A549 (cell line): Measurements from ENCODE around the gene PKP4. TPM values are rescaled to one million over a fixed set of nuclear protein-coding genes. Genes with fewer than 3 reads are reported as not detected.
A peak's percentile ranks its signal among the peaks of the same experiment; 100 is the strongest.
"Not testable (repeated sequence)": the region's sequence is repeated elsewhere in the genome, so short reads cannot be mapped to it uniquely, and the experiment has no call there.

Experiments used
- ATAC-seq, 2 experiments: fragments of 200-7000 bp in 1 of 2; fragments of >200 bp in 1 of 2; cut with Nextera tagmentation in 1 of 2; cut with Tn5 transposase in 1 of 2; 3 replicates each; pipeline versions ENCODE4 v1.8.0 to v1.9.1; 2018 to 2020; ENCODE audit warnings: mild to moderate bottlenecking in 1 of 2, moderate library complexity in 1 of 2
- CTCF ChIA-PET: fragments of 300-600 bp; sonication (Branson Sonifier 250); formaldehyde crosslinking; extraction: SDS; loops from one replicate; lab custom pipeline; 2021; ENCODE audit warnings: antibody characterized with exemption, inconsistent platforms; lab: Yijun Ruan, JAX
- POLR2A ChIA-PET: fragments of 350-600 bp; formaldehyde crosslinking; extraction: SDS; loops from one replicate; lab custom pipeline; 2021; ENCODE audit warnings: antibody characterized with exemption, inconsistent platforms; lab: Yijun Ruan, JAX
- DNase-seq, 2 experiments: peaks; one replicate each; pipeline versions ENCODE4 v3.0.0 to v3.0.0-alpha.2; 2011 to 2016; ENCODE audit warnings: low read depth in 1 of 2, low spot score in 1 of 2
- FAIRE-seq: peaks from 2 replicates; lab custom pipeline; 2011; peaks lifted over from hg19 to GRCh38; lab: Jason Lieb, UNC
- H3K27ac ChIP-seq, 2 experiments: fragments of >200 bp; sonication (Bioruptor Twin); formaldehyde crosslinking; 3 replicates each; pipeline ENCODE4 v1.5.1; 2016 to 2017
- H3K4me1 ChIP-seq: fragments of >200 bp; sonication (Bioruptor Twin); formaldehyde crosslinking; 3 replicates; pipeline ENCODE4 v1.6.1; 2016
- H3K4me2 ChIP-seq: fragments of >200 bp; sonication (Bioruptor Twin); formaldehyde crosslinking; 3 replicates; pipeline ENCODE4 v1.6.1; 2016
- H3K4me3 ChIP-seq: fragments of >200 bp; sonication (Bioruptor Twin); formaldehyde crosslinking; 3 replicates; pipeline ENCODE4 v1.5.1; 2016
- H3K9me3 ChIP-seq: fragments of >200 bp; sonication (Bioruptor Twin); formaldehyde crosslinking; 3 replicates; pipeline ENCODE4 v1.6.1; 2016
- CHD2 ChIP-seq: fragments of 150-350 bp; IDR thresholded peaks from 2 replicates; pipeline ENCODE4 v1.6.1; 2014; ENCODE audit warnings: low read length; ENCODE audit not compliant: partially characterized antibody
- EHMT2 ChIP-seq: fragments of 200-600 bp; sonication (generic); IDR thresholded peaks from 2 replicates; pipeline ENCODE4 v1.6.1; 2016; ENCODE audit warnings: antibody characterized with exemption, low read depth, mild to moderate bottlenecking, moderate library complexity
- EP300 ChIP-seq, 2 experiments: fragments of >200 bp; sonication (Bioruptor Twin); formaldehyde crosslinking; IDR thresholded peaks; 2 replicates in 1 of 2; 3 replicates in 1 of 2; pipeline ENCODE4 v1.6.1; 2016 to 2017
- ESRRA ChIP-seq: fragments of 150-350 bp; IDR thresholded peaks from 2 replicates; pipeline ENCODE4 v1.6.1; 2014; ENCODE audit warnings: mild to moderate bottlenecking, low read length, borderline replicate concordance
- FOSL2 ChIP-seq, 2 experiments: fragments of 450-650 bp in 1 of 2; fragments of >200 bp in 1 of 2; sonication (Bioruptor Twin) in 1 of 2; formaldehyde crosslinking; IDR thresholded peaks; 2 replicates each; pipeline versions ENCODE4 v1.5.0 to v1.6.1; 2016 to 2020; ENCODE audit warnings: mild to moderate bottlenecking in 1 of 2, moderate library complexity in 1 of 2
- FOXS1 ChIP-seq: fragments of 250-450 bp; sonication (Bioruptor Pico); IDR thresholded peaks from 2 replicates; pipeline ENCODE4 v1.5.0; 2020; ENCODE audit warnings: mild to moderate bottlenecking, moderate library complexity
- GATA3 ChIP-seq: IDR thresholded peaks from 2 replicates; pipeline ENCODE4 v1.6.1; 2012; ENCODE audit warnings: borderline replicate concordance
- HOXA7 ChIP-seq: fragments of 250-450 bp; sonication (Bioruptor Pico); IDR thresholded peaks from 2 replicates; pipeline ENCODE4 v1.5.0; 2020; ENCODE audit warnings: mild to moderate bottlenecking, moderate library complexity
- JUN ChIP-seq, 2 experiments: fragments of >200 bp; sonication (Bioruptor Twin); formaldehyde crosslinking; IDR thresholded peaks; 2 replicates in 1 of 2; 3 replicates in 1 of 2; pipeline ENCODE4 v1.6.1; 2016 to 2017
- JUNB ChIP-seq: fragments of >200 bp; sonication (Bioruptor Twin); formaldehyde crosslinking; IDR thresholded peaks from 2 replicates; pipeline ENCODE4 v1.6.1; 2016
- MYC ChIP-seq: IDR thresholded peaks from 2 replicates; pipeline ENCODE4 v1.6.1; 2012; ENCODE audit warnings: mild to moderate bottlenecking, inconsistent platforms, low read length, improper control_type of control experiment, borderline replicate concordance
- NPAS2 ChIP-seq: fragments of 250-450 bp; sonication (Bioruptor Pico); IDR thresholded peaks from 2 replicates; pipeline ENCODE4 v1.8.0; 2022; ENCODE audit warnings: mild to moderate bottlenecking, moderate library complexity, borderline replicate concordance
- NR3C1 ChIP-seq: fragments of >200 bp; sonication (Bioruptor Twin); formaldehyde crosslinking; IDR thresholded peaks from 3 replicates; pipeline ENCODE4 v1.6.1; 2017
- PHF8 ChIP-seq: fragments of 200-600 bp; sonication (generic); IDR thresholded peaks from 2 replicates; pipeline ENCODE4 v1.6.1; 2016; ENCODE audit warnings: low read depth, mild to moderate bottlenecking, antibody characterized with exemption, moderate library complexity, borderline replicate concordance
- RCOR1 ChIP-seq: fragments of 150-350 bp; IDR thresholded peaks from 2 replicates; pipeline ENCODE4 v1.6.1; 2014; ENCODE audit warnings: antibody characterized with exemption, low read length, low read depth
- TP53 ChIP-seq: fragments of 250-450 bp; sonication (Bioruptor Pico); IDR thresholded peaks from 2 replicates; pipeline ENCODE4 v1.5.0; 2021; ENCODE audit warnings: mild to moderate bottlenecking, moderate library complexity
- ZC3H11A ChIP-seq: fragments of 450-650 bp; IDR thresholded peaks from 2 replicates; pipeline ENCODE4 v1.6.1; 2014; ENCODE audit warnings: antibody characterized with exemption, mild to moderate bottlenecking
- ZNF302 ChIP-seq: fragments of 250-450 bp; sonication (Bioruptor Pico); IDR thresholded peaks from 2 replicates; pipeline ENCODE4 v1.9.0; 2021; ENCODE audit warnings: inconsistent platforms, mild to moderate bottlenecking, moderate library complexity
- ZSCAN20 ChIP-seq: fragments of 250-450 bp; sonication (Bioruptor Pico); IDR thresholded peaks from 2 replicates; pipeline ENCODE4 v1.8.0; 2022; ENCODE audit warnings: mild to moderate bottlenecking, moderate library complexity
- WGBS: methylation state at CpG from one replicate; pipeline ENCODE4 v1.1.6; 2017; ENCODE audit errors: missing lambda C conversion rate; 5-methylcytosine and 5-hydroxymethylcytosine counted together
- polyA plus RNA-seq, 4 experiments: library from polyadenylated mRNA; depleted of rRNA in 3 of 4; stranded (reverse); fragments of >200 nt; fragmentation: RNase III in 1 of 4; extraction: RNeasy Plus Mini Kit Qiagen cat#74134 plus additional on column Dnase treatment in 1 of 4; gene quantifications; 2 replicates in 3 of 4; 3 replicates in 1 of 4; pipeline ENCODE4 v1.2.3, GENCODE V29; 2011 to 2017
- TF ChIP-seq, protein P1 (sequence below): fragments of 200-600 bp; sonication (generic); IDR thresholded peaks from 2 replicates; pipeline ENCODE4 v1.6.1; 2016; ENCODE audit warnings: antibody characterized with exemption, mild to moderate bottlenecking, moderate library complexity
- TF ChIP-seq, protein P2 (sequence below): IDR thresholded peaks from 2 replicates; pipeline ENCODE4 v1.6.1; 2012; ENCODE audit warnings: low read depth, borderline replicate concordance
- TF ChIP-seq, protein P3 (sequence below): fragments of >200 bp; sonication (Bioruptor Twin); formaldehyde crosslinking; IDR thresholded peaks from 3 replicates; pipeline ENCODE4 v1.5.1; 2016

Gene PKP4
- polyA plus RNA-seq, 2 of the 4 experiments (the other 2 are of a cell fraction), result 27.0 to 56.6 TPM

DNA sequence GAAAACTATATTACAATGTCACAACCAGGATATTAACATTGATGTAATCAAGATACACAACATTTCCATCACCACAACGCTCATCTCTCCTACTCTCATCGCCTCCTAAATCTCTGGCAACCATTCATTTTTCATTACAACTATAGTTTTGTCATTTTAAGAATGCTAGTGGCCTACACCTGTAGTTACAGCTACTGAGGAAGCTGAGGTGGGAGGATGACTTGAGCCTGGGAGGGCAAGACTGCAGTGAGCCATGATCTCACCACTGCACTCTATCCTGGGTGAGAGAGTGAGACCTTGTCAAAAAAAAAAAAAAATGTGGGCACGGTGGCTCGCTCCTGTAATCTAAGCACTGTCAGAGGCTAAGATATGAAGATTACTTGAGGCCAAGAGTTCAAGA, 10.5 kb downstream of the PKP4 start:
- ChIA-PET CTCF (interaction anchor here (0.6 to 1.3 kb wide), 2 partner anchors 162 to 349 kb away, joined by 4 to 5 read pairs; no protein-coding TSS in a partner anchor), POLR2A (no interaction called here)
- peaks cover 8% of the 10 kb centered on the region; the same call in 1 of the 3 replicates for H3K4me1 ChIP-seq
- no peak for TF ChIP-seq ZSCAN20 (CRISPR knock-in tag)
- TF ChIP-seq EHMT2, result no peak
- TF ChIP-seq EP300 (IDR thresholded peaks at IDR 0.05), result no peak
- TF ChIP-seq RCOR1, result no peak
- TF ChIP-seq PHF8, result no peak
- TF ChIP-seq NR3C1, result no peak
- TF ChIP-seq FOXS1, result no peak
- no peak for TF ChIP-seq NPAS2 (CRISPR knock-in tag)
- no peak for TF ChIP-seq ESRRA
- TF ChIP-seq ZNF302 (CRISPR knock-in tag), result no peak
- no peak for TF ChIP-seq HOXA7 (CRISPR knock-in tag)
- no peak for TF ChIP-seq TP53 (CRISPR knock-in tag)
- H3K4me2 ChIP-seq, result no peak overlapping the region
- 98% methylated on average over 4 of the region's 4 CpGs for WGBS
- FAIRE-seq, result no peak
- no peaks in the 10 kb centered on the region for H3K9me3 ChIP-seq
- no peak overlapping the region for H3K27ac ChIP-seq
- no peak for ATAC-seq
- H3K4me3 ChIP-seq, result no peak overlapping the region
- DNase-seq, result no peak

DNA sequence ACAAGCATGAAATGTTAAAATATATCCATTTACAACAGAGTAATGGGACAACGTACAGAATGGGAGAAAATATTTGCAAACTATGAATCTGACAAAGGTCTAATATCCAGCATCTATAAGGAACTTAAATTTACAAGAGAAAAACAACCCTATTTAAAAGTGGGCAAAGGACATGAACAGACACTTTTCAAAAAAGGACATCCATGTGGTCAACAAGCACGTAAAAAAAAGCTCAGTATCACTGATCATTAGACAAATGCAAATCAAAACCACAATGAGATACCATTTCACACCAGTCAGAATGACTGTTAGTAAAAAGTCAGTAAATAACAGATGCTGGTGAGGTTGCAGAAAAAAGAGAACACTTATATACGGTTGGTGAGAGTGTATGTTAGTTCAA, 16.1 kb downstream of the PKP4 start:
- H3K4me2 ChIP-seq, H3K27ac ChIP-seq, DNase-seq, H3K4me1 ChIP-seq, FAIRE-seq, ATAC-seq, H3K4me3 ChIP-seq, H3K9me3 ChIP-seq: not testable (repeated sequence)
- POLR2A ChIA-PET, result interaction anchor here (0.6 kb wide), 1 partner anchor 597 kb away, joined by 7 read pairs; no protein-coding TSS in a partner anchor
- 90% methylated on average over 3 of the region's 3 CpGs for WGBS
- CTCF ChIA-PET, result interaction anchor here (1.6 to 1.8 kb wide), 2 partner anchors 8 to 14 kb away, joined by 8 to 9 read pairs; no protein-coding TSS in a partner anchor

DNA sequence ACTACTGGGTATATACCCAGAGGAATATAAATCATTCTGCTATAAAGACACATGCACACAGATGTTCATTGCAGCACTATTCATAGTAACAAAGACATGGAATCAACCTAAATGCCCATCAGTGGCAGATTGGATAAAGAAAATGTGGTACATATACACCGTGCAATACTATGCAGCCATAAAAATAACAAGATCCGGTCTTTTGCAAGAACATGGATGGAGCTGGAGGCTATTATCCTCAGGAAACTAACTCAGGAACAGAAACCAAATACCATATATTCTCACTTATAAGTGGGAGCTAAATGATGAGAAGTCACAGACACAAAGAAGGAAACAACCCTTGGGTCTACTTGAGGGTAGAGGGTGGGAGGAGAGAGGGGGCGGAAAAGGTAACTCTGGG, 16.5 kb downstream of the PKP4 start:
- FAIRE-seq, H3K9me3 ChIP-seq, ATAC-seq, H3K4me1 ChIP-seq, H3K27ac ChIP-seq, H3K4me2 ChIP-seq, H3K4me3 ChIP-seq, DNase-seq: not testable (repeated sequence)
- CTCF ChIA-PET, result interaction anchor here (1.6 to 1.8 kb wide), 2 partner anchors 8 to 15 kb away, joined by 8 to 9 read pairs; no protein-coding TSS in a partner anchor
- POLR2A ChIA-PET, result interaction anchor here (0.6 kb wide), 1 partner anchor 598 kb away, joined by 7 read pairs; no protein-coding TSS in a partner anchor
- 91% methylated on average over 3 of the region's 3 CpGs for WGBS

DNA sequence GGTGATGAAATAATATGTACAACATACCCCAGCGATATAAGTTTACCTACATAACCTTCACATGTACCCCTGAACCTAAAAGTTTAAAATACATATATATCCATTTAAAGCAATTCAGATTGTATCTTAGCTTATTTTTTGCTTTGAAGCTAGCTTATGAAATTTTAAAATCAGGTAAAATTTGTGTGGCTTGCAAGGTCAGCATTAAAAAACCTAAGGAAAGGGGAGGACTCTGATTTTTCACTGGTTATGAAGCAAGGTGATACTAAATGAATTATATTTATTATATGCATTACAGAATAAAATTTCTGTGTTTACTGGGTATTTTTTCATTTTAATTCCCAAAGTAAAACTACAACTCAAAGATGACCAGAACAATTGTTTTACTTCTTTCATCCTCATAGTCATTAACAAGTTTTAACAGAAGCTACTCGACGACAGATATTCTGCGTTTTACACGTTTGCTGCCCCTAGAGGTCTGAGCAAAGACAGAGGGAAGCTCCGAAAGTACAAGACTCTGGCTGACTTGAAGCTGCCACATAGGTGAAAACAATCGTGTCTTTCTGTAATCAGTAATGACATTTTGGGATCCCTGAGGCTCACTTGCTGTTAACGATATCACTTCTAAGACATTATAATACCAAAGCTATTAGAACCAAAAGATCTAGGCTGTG, 17.1 kb downstream of the PKP4 start:
- TF ChIP-seq NR3C1, result no peak
- no peak for TF ChIP-seq FOSL2 (IDR thresholded peaks at IDR 0.05)
- TF ChIP-seq FOSL2 (CRISPR knock-in tag; IDR thresholded peaks at IDR 0.05), result no peak
- TF ChIP-seq, protein P1, sequence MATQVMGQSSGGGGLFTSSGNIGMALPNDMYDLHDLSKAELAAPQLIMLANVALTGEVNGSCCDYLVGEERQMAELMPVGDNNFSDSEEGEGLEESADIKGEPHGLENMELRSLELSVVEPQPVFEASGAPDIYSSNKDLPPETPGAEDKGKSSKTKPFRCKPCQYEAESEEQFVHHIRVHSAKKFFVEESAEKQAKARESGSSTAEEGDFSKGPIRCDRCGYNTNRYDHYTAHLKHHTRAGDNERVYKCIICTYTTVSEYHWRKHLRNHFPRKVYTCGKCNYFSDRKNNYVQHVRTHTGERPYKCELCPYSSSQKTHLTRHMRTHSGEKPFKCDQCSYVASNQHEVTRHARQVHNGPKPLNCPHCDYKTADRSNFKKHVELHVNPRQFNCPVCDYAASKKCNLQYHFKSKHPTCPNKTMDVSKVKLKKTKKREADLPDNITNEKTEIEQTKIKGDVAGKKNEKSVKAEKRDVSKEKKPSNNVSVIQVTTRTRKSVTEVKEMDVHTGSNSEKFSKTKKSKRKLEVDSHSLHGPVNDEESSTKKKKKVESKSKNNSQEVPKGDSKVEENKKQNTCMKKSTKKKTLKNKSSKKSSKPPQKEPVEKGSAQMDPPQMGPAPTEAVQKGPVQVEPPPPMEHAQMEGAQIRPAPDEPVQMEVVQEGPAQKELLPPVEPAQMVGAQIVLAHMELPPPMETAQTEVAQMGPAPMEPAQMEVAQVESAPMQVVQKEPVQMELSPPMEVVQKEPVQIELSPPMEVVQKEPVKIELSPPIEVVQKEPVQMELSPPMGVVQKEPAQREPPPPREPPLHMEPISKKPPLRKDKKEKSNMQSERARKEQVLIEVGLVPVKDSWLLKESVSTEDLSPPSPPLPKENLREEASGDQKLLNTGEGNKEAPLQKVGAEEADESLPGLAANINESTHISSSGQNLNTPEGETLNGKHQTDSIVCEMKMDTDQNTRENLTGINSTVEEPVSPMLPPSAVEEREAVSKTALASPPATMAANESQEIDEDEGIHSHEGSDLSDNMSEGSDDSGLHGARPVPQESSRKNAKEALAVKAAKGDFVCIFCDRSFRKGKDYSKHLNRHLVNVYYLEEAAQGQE, result no peak
- TF ChIP-seq JUN (IDR thresholded peaks at IDR 0.05), result no peak
- TF ChIP-seq GATA3, result no peak
- TF ChIP-seq PHF8, result no peak
- TF ChIP-seq RCOR1, result no peak
- TF ChIP-seq NPAS2 (CRISPR knock-in tag), result no peak
- no peak for TF ChIP-seq HOXA7 (CRISPR knock-in tag)
- TF ChIP-seq, protein P2, sequence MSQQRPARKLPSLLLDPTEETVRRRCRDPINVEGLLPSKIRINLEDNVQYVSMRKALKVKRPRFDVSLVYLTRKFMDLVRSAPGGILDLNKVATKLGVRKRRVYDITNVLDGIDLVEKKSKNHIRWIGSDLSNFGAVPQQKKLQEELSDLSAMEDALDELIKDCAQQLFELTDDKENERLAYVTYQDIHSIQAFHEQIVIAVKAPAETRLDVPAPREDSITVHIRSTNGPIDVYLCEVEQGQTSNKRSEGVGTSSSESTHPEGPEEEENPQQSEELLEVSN, result no peak
- TF ChIP-seq ZNF302 (CRISPR knock-in tag), result no peak
- TF ChIP-seq ZC3H11A, result no peak
- no peak for TF ChIP-seq CHD2
- no peak for TF ChIP-seq JUNB
- TF ChIP-seq MYC, result no peak
- TF ChIP-seq, protein P3, sequence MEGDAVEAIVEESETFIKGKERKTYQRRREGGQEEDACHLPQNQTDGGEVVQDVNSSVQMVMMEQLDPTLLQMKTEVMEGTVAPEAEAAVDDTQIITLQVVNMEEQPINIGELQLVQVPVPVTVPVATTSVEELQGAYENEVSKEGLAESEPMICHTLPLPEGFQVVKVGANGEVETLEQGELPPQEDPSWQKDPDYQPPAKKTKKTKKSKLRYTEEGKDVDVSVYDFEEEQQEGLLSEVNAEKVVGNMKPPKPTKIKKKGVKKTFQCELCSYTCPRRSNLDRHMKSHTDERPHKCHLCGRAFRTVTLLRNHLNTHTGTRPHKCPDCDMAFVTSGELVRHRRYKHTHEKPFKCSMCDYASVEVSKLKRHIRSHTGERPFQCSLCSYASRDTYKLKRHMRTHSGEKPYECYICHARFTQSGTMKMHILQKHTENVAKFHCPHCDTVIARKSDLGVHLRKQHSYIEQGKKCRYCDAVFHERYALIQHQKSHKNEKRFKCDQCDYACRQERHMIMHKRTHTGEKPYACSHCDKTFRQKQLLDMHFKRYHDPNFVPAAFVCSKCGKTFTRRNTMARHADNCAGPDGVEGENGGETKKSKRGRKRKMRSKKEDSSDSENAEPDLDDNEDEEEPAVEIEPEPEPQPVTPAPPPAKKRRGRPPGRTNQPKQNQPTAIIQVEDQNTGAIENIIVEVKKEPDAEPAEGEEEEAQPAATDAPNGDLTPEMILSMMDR, result no peak
- POLR2A ChIA-PET, result no interaction called here
- CTCF ChIA-PET, result interaction anchor here (1.6 to 1.8 kb wide), 2 partner anchors 9 to 15 kb away, joined by 8 to 9 read pairs; no protein-coding TSS in a partner anchor
- no peak overlapping the region for H3K4me2 ChIP-seq
- H3K9me3 ChIP-seq, result no peaks in the 10 kb centered on the region
- 0 out of 3 replicates have a peak, but pooled peaks cover 5% of the 10 kb centered on the region for H3K4me1 ChIP-seq
- FAIRE-seq (no peak), DNase-seq (no peak), ATAC-seq (peak in 1 of 2 experiments; percentile 44; a peak in 1 of 6 replicates)
- no peak overlapping the region for H3K27ac ChIP-seq
- WGBS, result 90% methylated on average over 8 of the region's 8 CpGs
- no peak overlapping the region for H3K4me3 ChIP-seq
